IPS-NIHi11 (cell line): ENCODE results near the gene YY1.
"Not testable (repeated sequence)": the region's sequence is repeated elsewhere in the genome, so short reads cannot be mapped to it uniquely, and the experiment has no call there.

Experiments used
- DNase-seq: peaks from one replicate; pipeline ENCODE4 v3.0.0; 2012; ENCODE audit warnings: mixed read lengths, low spot score

Gene YY1

GRCh38 chr14:100283984-100284881 lies 45.3 kb downstream of the YY1 start:
- no peak for DNase-seq

DNA sequence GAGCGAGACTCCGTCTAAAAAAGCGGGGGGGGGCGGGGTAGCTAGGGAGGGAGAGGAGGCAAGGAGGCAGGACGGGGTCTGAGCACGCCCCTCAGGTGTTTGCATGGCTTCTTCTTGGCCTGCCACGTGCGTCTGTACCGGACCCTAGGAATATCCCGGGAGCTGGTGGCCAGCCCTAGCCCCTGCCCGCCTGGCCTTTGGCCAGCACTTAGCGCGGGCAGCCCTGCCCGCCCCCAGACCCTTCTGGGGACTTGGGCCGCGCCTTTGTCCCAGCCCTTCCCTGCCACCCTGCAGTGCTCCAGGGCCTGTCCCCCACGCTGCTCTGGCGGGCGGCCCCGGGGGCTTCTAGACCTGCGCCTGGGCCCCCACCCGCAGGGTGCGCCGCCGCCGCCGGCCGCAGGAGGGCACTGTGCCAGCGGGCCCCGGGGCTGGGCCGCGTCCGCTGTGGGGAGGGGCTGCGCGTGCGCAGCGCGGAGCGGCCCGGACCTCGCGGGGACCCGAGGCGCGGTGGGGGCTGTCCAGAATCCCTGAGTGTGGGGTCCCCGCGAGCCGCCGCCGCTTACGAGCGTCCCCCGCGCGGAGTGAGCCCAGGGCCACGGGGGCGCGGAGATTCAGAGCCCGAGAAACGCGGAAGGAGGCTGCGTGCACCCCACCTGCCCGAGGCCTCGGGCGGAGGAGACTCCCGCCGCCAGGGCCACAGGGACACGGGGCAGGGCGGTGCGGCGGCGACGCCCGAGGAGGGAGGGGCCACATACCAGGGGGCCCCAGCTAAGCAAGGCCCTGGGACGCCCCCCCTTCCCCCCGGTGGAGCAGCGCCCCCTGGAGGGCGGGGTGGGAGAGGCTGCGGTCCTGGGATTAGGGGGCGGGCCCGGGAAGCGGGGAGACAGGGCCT lies 46.3 kb downstream of the YY1 start:
- peak; percentile 96 for DNase-seq

DNA sequence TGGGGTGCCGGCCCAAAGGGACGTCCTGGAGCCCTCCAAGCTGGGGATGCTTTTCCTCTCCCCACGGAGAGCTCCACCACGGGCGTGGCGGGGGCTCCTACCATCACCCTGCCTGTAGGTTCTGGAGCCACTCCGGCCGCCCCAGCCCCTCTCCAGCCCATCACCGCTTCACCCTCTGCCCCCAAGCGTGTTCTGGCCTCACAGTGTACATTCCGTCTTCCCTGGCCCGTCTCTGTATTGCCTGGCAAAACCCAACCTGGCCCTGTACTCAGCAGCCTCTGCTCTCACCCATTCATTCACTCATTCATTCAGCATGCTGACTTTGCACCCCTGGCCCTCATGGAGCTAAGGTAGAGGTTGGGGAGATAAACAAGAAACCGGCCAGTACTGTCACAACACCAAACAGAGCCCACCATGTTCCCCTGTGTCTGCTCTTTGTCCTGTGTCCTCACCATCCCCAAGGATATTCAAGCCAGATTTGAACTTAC lies 47.0 kb downstream of the YY1 start:
- no peak for DNase-seq

GRCh38 chr14:100286484-100287191 lies 47.7 kb downstream of the YY1 start:
- DNase-seq: no peak

GRCh38 chr14:100287202-100287997 lies 48.5 kb downstream of the YY1 start:
- DNase-seq: no peak

DNA sequence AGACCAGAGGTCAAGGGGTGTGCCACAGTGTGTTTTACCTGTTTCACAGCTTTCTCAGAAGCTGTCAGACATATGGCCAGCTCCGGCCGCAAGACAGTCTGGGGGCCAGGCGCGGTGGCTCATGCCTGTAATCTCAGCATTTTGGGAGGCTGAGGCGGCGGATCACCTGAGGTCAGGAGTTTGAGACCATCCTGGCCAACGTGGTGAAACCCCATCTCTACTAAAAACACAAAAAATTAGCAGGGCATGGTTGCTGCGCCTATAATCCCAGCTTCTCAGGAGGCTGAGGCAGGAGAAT lies 49.0 kb downstream of the YY1 start:
- DNase-seq: not testable (repeated sequence)

DNA sequence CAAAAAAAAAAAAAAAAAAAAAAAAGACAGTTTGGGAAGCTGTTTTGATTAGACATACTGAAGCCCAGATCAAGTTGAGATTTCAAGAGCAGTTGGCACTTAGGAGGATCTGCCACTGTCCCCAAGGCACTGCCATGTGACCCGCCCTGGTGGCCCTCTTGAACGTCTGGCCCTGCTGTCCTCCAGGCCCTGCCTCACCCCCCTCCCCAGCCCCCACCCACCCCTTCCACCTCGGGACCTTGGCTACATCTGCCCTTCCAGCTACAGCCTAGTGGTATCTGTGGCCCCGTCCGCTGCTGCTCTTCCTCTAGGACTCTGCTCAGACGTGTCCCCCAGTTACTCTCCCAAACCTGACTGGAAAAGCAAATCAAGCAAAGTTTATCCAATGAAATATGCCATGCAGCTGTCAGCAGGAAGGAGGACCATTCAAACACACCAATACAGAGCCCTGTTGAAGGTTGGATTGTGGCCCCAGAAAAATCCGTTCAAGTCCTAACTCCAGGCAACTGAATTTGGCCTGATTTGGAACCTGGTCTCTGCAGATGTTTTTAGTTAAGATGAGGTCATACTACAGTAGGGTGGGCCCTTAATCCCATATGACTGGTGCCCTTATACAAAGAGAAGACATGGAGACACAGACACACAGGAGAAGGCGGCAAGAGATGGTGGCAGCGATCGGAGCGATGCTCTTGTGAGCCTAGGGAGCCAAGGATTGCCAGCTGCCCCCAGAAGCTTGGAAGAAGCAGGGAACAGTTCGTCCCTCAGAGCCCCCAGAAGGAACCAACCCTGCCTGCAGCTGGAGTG lies 49.6 kb downstream of the YY1 start:
- no peak for DNase-seq

- no peak for DNase-seq
Observed at GRCh38 chr14:100289916-100290606, 51.1 kb downstream of the YY1 start.

GRCh38 chr14:100290607-100291304 lies 51.8 kb downstream of the YY1 start:
- no peak for DNase-seq

GRCh38 chr14:100291305-100292075 lies 52.5 kb downstream of the YY1 start:
- DNase-seq: no peak

DNA sequence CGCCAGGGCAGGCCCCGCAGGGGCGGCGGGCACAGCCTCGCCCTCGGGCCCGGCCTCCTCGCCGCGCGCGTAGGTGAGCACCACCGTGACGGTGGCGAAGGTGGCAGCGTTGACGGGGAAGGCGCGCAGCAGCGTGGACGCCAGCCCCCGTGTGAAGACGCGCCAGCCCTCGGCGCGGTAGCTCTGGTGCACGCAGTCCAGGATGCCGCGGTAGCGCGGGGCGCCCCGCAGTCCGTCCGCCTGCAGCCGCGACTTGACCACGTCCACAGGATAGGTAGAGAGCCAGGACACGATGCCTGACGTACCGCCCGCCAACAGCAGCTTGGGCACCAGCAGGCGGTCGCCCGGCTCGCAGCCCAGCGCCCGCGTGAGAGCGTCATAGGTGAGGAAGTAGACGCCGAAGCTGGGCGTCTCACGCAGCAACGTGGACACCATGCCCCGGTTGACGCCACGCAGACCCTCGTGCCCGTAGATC lies 53.4 kb downstream of the YY1 start:
- DNase-seq: no peak

GRCh38 chr14:100292776-100293461 lies 54.0 kb downstream of the YY1 start:
- no peak for DNase-seq

DNA sequence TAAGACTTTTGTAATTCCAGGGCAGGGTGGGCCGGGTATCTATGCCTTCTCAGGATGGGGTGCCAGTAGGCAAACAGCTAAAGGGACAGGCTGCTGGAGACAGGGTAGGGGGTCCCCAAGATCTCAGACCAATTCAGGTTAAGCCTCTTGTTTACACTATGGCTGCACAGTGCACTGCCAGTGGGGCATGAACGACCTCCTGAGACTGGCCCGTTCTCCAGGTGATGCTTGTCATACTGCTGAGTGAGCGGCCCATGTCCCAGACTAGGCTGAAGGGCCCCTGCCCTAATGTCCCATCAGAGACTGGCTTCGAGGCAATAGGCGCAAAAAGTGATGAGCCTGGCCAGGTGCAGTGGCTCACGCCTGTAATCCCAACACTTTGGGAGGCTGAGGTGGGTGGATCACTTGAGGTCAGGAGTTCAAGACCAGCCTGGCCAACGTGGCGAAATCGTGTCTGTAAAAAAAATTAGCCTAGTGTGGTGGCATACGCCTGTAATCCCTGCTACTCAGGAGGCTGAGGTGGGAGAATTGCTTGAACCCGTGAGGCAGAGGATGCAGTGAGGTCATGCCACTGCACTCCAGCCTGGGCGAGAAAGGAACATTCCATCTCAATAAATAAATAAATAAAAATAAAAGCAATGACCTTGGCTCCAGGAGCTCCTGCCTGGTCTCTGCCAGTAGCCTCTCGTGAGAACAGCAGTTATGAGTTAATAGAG lies 54.7 kb downstream of the YY1 start:
- no peak for DNase-seq

DNA sequence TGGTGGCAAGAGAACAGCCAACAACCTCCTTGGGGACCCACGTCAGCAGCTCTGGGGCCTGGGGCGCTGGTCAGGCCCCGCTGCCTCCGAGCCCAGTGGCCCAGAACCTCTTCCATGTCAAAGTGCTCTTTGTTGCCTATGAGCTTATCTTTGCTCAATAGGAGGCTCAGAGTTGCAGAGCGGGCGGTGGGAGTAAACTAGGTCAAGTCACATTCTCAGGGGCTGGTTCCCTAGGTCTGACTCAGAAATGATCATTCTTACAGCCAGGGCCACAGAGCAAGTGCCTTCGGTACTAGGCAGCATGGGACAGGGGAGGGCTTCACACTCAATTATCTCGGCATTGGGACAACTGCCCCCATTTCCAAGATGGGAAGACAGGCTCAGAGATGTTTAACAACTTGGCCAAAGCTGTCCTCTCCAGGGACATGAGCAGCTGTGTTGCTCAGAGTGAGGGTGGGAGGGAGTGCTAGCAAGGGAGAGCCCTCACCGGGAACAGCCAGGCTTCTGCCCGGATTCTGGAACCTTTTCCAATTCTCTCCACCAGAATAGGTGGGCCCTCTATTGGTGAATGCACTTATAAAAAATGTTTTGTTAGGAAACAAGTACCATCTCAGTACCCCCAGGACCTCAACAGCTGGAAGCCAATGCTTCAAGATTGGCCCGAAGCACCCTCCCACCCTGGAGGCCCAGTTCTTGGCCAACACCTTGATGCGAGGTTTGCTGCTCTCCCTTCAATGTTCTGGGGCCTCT lies 55.4 kb downstream of the YY1 start:
- DNase-seq: no peak

GRCh38 chr14:100294963-100295330 lies 56.0 kb downstream of the YY1 start:
- no peak for DNase-seq

DNA sequence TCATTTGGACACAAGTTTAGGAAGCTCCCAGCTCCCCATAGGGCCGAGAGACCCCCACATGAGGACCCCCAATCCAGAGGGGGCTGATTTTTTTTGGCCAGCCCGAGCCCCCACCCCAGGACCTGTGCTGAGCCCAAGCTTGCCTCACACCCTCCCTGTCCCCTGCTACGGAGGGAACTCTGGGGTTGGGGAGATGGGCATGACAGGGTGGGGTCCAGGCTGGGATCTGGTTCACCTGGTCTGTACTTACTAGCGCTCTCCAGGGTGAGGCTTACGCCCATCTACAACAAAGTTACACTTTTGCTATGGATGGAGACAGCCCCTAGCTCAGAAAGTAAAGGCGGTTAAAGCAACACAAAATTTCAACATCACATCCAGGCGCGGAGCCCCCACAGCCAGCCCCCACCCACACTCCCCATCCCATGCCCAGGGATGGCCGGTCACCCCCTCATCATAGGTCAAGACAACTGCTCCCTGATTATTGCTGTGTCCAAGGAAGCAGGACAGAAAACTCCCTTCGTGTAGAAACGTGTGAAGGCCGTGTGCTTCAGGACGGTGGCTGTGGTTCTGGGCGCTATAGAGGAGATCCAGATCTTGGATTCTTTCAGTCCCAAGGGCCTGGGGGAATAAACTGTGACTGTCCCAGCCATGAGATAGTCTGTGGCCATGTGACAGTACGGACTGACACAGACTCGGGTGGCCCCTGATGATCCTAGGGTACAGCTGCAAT lies 56.6 kb downstream of the YY1 start:
- no peak for DNase-seq
